Pons (tissue), 1 donor: ENCODE measurements around the gene WDR37.
A peak's percentile ranks its signal among the peaks of the same experiment; 100 is the strongest.
"Not testable (repeated sequence)": the region's sequence is repeated elsewhere in the genome, so short reads cannot be mapped to it uniquely, and the experiment has no call there.

Experiments
- DNase-seq: peaks from one replicate; pipeline ENCODE4 v3.0.0-alpha.2; 2016; ENCODE audit warnings: low spot score

WDR37 gene

DNA sequence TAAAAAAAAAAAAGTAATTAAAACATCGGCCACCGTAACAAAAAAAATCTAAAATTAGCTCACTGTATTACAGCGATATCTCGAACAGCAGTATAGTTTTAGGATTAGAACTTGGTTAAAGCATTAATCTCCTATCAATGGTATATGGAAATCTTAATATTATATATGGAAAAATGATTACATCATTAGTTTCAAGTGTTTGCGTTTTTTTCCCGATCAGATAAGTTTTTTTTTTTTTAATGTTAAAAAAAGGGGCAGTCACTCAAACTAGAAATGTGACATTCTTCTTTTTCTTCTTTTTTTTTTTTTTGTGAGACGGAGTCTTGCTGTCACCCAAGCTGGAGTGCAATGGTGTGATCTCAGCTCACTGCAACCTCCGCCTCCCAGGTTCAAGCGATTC, 14.7 kb upstream of the WDR37 start:
- DNase-seq: no peak

DNA sequence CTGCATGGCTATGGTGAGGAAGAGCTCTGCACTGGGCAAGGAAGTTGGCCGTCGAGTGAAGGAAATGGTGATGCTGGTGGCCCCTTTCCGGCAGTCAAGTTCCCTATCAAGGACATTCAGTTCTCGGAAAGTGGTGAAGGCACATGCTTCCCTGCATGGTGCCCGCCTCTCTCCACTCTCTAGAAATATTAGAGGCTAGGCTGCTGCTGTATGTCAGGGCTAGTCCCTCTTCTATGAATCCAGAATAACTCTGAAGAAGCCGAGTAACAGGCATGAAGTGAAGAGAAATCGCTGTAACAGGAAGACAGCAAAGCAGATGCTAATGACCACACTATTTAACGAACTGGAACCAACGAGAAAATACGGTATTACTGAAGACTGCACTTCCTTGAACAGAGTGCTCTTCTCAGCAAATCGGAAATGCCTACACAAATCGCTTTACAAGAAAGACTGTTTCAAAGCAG, 12.6 kb upstream of the WDR37 start:
- peak; percentile 77 for DNase-seq

GRCh38 chr10:1044146-1044545, 12.0 kb upstream of the WDR37 start:
- DNase-seq: no peak

GRCh38 chr10:1044964-1045363, 11.2 kb upstream of the WDR37 start:
- DNase-seq: no peak

DNA sequence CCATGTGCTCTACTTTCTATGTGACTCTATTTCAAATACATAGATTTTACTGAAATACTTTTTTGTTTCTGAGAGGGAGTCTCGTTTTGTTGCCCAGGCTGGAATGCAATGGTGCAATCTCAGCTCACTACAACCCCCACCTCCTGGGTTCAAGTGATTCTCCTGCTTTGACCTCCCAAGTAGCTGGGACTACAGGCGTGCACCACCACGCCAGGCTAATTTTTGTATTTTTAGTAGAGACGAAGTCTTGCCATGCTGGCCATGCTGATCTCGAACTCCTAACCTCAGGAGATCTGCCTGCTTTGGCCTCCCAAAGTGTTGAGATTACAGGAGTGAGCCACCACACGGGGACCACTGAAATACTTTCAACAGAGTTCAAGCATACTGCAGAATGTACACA, 10.8 kb upstream of the WDR37 start:
- DNase-seq: no peak

DNA sequence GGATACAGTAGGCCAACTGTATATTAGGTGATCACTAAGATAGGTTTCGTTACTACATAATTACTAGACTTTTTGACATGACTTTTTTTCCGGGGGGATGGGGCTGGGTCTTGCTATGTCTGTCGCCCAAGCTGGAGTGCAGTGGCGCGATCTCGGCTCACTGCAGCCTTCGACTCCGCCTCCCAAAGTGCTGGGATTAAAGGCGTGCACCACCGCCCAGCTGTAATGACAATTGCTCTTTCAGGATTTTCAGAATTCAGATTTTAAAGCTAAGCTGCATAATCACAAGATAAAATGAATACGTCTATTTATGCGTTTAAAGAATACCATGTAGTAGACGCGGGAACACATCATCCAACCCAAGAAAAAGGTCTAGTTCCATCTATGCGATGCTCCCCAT, 8.2 kb upstream of the WDR37 start:
- no peak for DNase-seq

GRCh38 chr10:1048349-1048731, 7.8 kb upstream of the WDR37 start:
- DNase-seq: peak; percentile 61

GRCh38 chr10:1048732-1049424, 7.3 kb upstream of the WDR37 start, which contains the start of gene IDI1:
Gene IDI1, minus strand, starts transcription at chr10:1049119. Its CDS starts 116 bp downstream, at chr10:1049003.
- peak; percentile 98 for DNase-seq

GRCh38 chr10:1049425-1049958, 6.7 kb upstream of the WDR37 start:
- DNase-seq: no peak

- DNase-seq: no peak
Measured at GRCh38 chr10:1050145-1050544, 6.0 kb upstream of the WDR37 start.

- no peak for DNase-seq
Measured at GRCh38 chr10:1050554-1050953, 5.6 kb upstream of the WDR37 start.

DNA sequence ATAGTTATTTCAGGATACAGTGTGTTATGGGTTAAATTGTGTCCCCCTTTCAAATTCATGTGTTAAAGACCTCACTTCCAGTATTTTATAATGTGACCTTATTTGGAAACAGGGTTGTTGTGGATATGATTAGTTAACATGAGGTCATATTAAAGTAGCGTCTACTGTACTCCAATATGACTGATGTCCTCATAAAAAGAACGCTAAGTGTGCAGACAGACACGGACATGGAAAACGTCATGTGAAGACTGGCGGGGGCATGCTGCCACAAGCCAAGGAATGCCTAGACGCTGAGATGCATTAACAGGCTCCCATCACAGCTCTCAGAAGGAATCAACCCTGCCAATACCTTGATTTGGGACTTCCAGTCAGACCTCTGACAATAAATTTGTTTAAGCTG, 1.5 kb upstream of the WDR37 start:
- DNase-seq: no peak

DNA sequence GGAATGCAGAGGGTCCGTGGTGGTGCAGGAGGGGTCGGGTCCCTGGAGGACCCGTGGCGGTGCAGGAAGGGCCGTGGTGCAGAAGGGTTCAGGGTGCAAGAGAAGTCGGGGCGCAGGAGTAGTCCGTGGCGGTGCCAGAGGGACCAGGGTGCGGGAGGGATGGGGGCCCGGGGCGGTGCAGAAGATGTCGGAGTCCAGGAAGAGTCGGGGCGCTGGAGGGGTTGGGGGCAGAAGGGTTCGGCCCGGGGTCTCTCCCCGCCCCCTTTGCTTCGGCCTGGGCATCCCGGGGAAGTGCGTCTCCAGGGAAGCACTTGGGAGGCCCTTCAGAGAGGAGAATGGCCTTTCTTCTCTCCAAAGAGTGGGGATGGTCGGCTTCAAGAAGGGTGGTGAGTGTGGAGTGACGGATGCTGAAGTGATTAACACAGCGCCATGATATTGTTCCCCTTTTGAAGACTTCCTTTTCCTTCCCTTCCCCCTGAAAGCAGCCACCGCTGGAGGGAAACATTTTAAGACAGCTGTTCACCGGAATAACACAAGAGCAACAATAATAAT, 997 bp downstream of the WDR37 start:
- DNase-seq: no peak

DNA sequence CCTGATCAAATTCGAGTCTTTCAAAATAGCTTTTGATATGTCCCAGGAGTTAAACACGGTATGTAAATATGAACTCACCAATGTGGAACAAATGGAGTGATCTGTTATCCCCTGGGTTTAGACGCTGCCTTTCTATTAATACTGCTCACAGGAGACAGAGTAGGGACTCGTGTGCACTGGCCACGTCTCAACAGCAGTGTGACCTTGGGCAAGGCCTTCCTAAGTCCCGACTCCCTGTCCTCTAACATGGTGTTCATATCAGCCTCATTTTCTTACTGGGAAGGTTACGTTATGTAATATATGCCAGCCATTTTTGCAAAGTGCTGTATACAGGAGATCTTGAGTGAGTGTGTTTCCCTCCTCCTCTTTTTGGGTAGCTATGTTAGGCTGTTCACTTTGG, 1.8 kb downstream of the WDR37 start:
- no peak for DNase-seq

DNA sequence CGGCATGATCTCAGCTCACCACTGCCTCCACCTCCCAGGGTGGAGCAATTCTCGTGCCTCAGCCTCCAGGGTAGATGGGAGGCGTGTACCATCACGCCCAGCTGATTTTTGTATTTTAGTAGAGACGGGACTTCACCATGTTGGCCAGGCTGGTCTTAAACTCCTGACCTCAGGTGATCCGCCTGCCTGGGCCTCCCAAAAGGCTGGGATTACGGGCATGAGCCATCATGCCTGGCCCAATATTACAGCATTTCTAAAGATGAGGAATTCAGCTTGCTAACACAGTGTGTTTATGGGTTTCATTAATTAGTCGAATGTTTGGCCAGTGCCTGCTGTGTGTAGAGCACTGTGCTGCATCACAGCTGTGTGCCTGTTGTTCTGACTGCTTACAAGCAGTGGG, 3.7 kb downstream of the WDR37 start:
- DNase-seq: no peak

GRCh38 chr10:1061930-1062774, 6.0 kb downstream of the WDR37 start:
- DNase-seq: no peak

- no peak for DNase-seq
Measured at GRCh38 chr10:1063232-1063865, 7.2 kb downstream of the WDR37 start.

GRCh38 chr10:1064964-1065247, 8.7 kb downstream of the WDR37 start:
- DNase-seq: no peak

- not testable (repeated sequence) for DNase-seq
Measured at GRCh38 chr10:1066734-1067133, 10.5 kb downstream of the WDR37 start.

GRCh38 chr10:1068380-1069361, 12.5 kb downstream of the WDR37 start:
- DNase-seq: no peak

- DNase-seq: no peak
Measured at GRCh38 chr10:1070919-1071318, 14.7 kb downstream of the WDR37 start.
